Dedifferentiated amniotic fluid mesenchymal stem cell (primary cell): Measurements from ENCODE around the gene PPP1R12B.

Experiments used
- DNase-seq: peaks from one replicate; pipeline ENCODE4 v3.0.0-alpha.2; 2016; ENCODE audit errors: extremely low spot score

The PPP1R12B gene, protein sequence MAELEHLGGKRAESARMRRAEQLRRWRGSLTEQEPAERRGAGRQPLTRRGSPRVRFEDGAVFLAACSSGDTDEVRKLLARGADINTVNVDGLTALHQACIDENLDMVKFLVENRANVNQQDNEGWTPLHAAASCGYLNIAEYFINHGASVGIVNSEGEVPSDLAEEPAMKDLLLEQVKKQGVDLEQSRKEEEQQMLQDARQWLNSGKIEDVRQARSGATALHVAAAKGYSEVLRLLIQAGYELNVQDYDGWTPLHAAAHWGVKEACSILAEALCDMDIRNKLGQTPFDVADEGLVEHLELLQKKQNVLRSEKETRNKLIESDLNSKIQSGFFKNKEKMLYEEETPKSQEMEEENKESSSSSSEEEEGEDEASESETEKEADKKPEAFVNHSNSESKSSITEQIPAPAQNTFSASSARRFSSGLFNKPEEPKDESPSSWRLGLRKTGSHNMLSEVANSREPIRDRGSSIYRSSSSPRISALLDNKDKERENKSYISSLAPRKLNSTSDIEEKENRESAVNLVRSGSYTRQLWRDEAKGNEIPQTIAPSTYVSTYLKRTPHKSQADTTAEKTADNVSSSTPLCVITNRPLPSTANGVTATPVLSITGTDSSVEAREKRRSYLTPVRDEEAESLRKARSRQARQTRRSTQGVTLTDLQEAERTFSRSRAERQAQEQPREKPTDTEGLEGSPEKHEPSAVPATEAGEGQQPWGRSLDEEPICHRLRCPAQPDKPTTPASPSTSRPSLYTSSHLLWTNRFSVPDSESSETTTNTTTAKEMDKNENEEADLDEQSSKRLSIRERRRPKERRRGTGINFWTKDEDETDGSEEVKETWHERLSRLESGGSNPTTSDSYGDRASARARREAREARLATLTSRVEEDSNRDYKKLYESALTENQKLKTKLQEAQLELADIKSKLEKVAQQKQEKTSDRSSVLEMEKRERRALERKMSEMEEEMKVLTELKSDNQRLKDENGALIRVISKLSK

GRCh38 chr1:202348509-202349205 lies at the start of gene PPP1R12B:
TSS of gene PPP1R12B (plus strand) at chr1:202348699. CDS start at chr1:202348852, 153 bp downstream.
- peak; percentile 100 for DNase-seq

DNA sequence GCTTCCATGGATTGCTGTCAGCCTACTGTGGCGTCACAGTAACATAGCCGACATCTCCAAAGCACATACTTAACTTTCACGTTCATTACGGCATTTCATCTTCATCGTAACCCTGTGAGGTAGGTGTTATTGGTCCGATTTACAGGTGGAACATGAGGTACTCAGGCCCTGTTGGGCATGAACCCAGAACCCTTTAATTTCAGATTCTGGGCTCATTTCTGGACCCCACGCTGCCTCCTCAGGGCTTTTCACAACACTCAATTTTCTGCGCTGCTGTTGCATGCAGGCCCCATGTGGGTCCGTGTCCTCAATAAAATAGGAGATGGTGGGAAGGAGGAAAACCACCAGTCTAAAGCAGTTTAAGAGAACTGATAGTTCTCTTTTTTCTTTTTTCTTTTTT lies 46.3 kb upstream of the PPP1R12B start:
- DNase-seq = no peak

DNA sequence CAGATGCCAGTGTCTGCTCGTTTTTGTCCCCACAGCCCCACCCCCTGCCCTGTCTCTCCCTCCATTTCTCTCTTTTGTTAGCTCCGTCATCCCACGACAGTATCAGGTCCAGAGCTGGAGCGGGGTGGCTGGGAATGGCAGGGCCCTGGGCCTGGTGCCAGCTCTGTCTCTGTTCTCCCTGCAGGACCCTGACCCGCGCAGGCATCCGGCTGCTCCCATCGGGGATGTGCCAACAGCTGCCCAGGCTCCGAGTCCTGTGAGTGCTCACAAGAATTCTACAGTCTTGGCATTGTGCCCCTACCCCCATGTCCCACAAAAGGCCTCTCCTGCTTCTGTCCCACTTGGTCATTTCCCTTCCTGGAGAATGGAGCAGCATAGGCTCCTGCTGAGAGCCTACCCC lies 44.1 kb upstream of the PPP1R12B start:
- DNase-seq = no peak

DNA sequence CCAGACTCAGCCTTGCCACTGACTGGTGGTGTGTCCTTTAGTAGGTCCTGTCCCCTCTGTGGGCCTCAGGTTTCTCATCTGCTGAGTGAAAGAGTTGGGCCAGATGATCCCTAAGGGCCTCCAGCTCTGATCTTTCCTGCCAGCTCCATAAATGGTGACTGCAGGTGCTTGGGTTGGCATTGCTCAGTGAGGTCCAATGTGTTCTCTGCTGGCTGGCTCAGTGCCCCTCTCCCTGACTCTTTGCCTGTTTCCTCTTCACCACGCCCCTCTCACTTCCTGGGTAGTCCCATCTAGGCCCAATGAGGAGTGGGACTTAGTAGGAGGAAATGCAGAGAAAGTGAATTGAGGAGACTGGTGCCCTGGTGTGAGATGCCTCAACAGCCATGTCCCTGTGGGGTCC lies 43.3 kb upstream of the PPP1R12B start:
- no peak for DNase-seq

- no peak for DNase-seq
Measured at GRCh38 chr1:202306535-202307345, 41.8 kb upstream of the PPP1R12B start.

DNA sequence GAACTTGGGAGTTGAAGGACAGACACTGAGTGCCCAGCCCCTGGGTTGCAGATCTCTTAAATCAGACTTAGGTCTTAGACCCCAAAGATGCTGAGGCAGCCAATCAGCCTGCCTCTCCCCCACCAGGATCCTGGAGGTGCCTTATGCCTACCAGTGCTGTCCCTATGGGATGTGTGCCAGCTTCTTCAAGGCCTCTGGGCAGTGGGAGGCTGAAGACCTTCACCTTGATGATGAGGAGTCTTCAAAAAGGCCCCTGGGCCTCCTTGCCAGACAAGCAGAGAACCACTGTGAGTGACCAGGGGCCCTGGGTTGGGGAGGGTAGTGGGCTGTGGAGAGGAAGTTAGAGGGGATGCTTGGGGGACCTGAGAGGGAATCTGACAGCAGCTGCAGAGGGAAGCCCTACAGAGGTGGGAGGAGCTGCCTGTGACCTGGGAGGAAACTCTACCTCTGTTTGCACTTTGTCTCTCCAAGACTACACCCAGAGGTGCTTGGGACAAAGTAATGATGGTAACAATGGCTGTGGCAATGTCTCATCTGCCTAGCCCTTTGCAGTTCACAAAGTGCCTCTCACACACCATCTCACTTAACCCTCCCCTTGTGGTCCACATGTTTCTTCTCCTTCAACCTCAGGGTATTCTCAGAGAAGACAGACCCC lies 38.3 kb upstream of the PPP1R12B start:
- DNase-seq = no peak

GRCh38 chr1:202310746-202311145 lies 37.8 kb upstream of the PPP1R12B start:
- DNase-seq = no peak

- DNase-seq = no peak
Measured at GRCh38 chr1:202311875-202312635, 36.4 kb upstream of the PPP1R12B start.

GRCh38 chr1:202315576-202316168 lies 32.8 kb upstream of the PPP1R12B start:
- peak; percentile 74 for DNase-seq

DNA sequence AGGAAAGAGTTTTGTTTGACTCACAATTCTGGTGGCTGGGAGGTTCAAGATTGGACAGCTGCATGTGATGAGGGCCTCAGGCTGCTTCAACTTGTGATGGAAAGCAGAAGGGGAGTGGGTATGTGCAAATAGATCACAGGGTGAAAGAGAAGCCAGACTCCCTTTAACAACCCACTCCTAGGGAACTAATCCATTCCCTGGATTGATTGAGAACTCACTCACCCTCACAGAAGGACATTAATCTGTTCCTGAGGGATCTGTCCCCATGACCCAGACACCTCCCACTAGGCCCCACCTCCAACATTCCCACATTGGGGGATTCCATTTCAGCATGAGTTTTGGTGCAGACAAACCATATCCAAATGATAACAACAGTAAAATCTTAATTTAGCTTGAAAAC lies 32.3 kb upstream of the PPP1R12B start:
- no peak for DNase-seq

DNA sequence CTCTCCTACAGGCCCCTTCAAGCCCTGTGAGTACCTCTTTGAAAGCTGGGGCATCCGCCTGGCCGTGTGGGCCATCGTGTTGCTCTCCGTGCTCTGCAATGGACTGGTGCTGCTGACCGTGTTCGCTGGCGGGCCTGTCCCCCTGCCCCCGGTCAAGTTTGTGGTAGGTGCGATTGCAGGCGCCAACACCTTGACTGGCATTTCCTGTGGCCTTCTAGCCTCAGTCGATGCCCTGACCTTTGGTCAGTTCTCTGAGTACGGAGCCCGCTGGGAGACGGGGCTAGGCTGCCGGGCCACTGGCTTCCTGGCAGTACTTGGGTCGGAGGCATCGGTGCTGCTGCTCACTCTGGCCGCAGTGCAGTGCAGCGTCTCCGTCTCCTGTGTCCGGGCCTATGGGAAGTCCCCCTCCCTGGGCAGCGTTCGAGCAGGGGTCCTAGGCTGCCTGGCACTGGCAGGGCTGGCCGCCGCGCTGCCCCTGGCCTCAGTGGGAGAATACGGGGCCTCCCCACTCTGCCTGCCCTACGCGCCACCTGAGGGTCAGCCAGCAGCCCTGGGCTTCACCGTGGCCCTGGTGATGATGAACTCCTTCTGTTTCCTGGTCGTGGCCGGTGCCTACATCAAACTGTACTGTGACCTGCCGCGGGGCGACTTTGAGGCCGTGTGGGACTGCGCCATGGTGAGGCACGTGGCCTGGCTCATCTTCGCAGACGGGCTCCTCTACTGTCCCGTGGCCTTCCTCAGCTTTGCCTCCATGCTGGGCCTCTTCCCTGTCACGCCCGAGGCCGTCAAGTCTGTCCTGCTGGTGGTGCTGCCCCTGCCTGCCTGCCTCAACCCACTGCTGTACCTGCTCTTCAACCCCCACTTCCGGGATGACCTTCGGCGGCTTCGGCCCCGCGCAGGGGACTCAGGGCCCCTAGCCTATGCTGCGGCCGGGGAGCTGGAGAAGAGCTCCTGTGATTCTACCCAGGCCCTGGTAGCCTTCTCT lies 30.3 kb upstream of the PPP1R12B start:
- DNase-seq = no peak

DNA sequence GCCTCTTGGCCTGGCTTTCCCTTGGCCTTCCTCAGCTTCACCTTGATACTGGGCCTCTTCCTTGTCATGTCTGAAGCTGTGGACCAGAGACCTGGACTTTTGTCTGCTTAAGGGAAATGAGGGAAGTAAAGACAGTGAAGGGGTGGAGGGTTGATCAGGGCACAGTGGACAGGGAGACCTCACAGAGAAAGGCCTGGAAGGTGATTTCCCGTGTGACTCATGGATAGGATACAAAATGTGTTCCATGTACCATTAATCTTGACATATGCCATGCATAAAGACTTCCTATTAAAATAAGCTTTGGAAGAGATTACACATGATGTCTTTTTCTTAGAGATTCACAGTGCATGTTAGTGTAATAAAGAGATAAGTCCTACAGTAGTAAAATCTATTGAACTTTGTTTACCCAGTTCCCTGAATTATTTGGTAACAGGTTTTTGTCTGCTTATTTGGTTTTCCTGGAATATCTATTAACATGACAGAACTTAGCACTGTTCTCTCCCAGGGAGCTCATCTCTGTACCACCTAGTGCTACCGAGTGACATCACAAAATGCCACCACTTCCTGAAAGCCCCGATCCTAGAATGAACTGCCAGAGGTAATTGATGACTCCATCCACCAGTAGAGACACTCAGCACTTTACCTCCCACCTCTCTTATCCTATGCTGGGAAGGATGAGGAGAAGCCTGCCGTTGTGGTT lies 29.0 kb upstream of the PPP1R12B start:
- no peak for DNase-seq

DNA sequence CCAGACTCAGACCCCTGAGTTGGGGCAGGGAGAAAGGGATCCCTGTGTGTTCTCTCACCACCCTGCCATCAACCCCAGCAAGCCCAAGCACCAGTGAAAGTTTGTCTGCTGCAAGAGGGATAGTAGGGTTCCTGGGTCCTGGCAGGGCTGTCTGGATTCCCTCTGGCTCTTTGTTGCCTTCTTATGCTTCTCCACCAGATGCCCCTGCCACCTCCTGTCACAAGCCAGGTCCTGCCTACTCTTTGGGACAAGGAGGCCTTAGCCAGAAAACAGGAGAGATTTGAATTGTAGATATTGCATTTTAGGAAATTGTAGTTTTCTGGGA lies 28.5 kb upstream of the PPP1R12B start:
- DNase-seq = no peak

DNA sequence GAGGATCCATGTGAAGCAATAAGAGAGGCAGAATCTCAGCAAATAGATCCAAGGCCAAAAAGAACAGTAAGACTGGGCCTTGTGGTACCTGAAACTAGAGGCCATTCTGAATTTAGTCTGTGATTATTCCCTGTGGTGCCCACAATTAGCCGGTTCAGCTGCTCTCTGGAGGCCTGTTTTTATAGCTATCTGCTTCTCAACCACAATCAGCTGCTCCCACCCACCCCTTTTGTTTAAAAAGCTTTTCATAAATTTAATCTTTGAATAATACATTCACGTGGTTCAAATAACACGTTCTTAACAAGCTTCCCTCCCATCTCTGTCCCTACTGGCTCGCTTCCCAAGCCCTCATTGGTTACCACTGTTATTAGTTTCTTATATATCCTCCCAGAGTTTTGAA lies 24.8 kb upstream of the PPP1R12B start:
- DNase-seq = no peak

DNA sequence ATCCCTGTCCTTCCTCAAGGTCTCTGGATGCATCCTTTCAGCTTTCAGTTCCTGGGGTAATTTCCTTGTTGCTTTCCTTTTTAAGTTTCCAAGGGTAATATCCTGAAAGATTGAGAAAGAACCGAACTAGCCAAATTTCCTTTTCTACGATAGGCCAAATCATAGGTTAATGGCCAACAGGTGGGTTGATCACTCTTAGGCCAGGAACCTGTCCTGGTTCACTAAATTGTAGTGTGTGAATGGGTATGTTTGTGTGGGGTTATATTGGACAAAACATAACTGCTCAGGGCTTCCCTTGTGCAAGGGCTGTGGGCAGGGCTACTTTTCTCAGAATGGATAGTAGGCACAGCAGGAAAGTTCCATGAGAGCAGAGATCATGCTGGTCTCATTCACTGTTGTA lies 23.9 kb upstream of the PPP1R12B start:
- no peak for DNase-seq

GRCh38 chr1:202329891-202330290 lies 18.6 kb upstream of the PPP1R12B start:
- no peak for DNase-seq

DNA sequence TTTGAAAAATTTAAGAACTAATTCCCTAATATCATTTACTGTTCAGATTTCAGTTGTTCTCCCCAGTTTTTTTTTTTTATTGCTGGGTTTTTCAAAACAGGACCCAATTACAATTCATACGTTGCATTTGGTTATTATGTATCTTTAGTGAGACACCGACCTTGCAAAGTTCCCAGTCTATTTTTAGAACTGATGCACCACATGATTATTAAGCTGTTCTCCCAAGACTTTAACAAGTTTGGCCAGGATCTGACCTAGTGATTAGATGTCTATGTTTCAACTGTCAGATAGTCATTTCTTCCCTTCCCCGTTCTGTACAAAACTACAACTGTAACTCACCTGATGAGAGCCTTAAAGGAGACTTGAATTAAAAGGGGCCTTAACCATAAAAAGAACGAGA lies 14.6 kb upstream of the PPP1R12B start:
- DNase-seq = no peak
